PFSK-1 (cell line): Measurements from ENCODE around the gene CLK4.

ENCODE experiments used
- FOXP2 ChIP-seq: optimal IDR thresholded peaks from 2 replicates; pipeline ENCODE3; 2011; ENCODE audit warnings: borderline replicate concordance, control low read depth, inconsistent platforms; ENCODE audit not compliant: insufficient read depth; ENCODE audit errors: extremely low read length, extremely low read depth
- POLR2AphosphoS5 ChIP-seq: IDR thresholded peaks from 2 replicates; pipeline ENCODE4 v1.6.1; 2012; ENCODE audit warnings: low read depth, mild to moderate bottlenecking, control low read depth, low read length, moderate library complexity
- TAF1 ChIP-seq: IDR thresholded peaks from 2 replicates; pipeline ENCODE4 v1.6.1; 2012; ENCODE audit warnings: low read length, control low read depth, borderline replicate concordance; ENCODE audit not compliant: insufficient read depth
- TF ChIP-seq, protein P1 (sequence below), 2 experiments: IDR thresholded peaks; 2 replicates each; pipeline versions ENCODE4 v1.6.1 to v1.8.0; 2011 to 2012; ENCODE audit warnings: low read depth in 2 of 2, low read length in 2 of 2, control low read depth in 1 of 2, inconsistent platforms in 1 of 2, mild to moderate bottlenecking in 1 of 2, moderate library complexity in 1 of 2; ENCODE audit not compliant: insufficient read depth in 1 of 2

DNA sequence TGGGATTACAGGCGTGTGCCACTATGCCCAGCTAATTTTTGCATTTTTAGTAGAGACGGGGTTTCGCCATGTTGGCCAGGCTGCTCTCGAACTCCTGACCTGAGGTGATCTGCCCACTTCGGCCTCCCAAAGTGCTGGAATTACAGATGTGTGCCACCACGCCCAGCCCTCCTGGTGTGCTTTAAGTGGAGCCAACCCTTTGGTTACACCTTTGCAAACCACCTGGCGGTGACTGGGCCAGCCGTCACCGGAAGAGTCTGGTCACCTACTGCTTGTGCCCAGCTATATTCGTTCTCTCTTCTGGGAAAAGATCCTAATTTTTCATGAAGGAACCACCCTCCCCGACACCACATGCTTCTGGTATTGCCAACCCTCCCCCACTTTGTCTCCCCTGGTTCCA, 72.5 kb downstream of the CLK4 start:
- TF ChIP-seq, protein P1, sequence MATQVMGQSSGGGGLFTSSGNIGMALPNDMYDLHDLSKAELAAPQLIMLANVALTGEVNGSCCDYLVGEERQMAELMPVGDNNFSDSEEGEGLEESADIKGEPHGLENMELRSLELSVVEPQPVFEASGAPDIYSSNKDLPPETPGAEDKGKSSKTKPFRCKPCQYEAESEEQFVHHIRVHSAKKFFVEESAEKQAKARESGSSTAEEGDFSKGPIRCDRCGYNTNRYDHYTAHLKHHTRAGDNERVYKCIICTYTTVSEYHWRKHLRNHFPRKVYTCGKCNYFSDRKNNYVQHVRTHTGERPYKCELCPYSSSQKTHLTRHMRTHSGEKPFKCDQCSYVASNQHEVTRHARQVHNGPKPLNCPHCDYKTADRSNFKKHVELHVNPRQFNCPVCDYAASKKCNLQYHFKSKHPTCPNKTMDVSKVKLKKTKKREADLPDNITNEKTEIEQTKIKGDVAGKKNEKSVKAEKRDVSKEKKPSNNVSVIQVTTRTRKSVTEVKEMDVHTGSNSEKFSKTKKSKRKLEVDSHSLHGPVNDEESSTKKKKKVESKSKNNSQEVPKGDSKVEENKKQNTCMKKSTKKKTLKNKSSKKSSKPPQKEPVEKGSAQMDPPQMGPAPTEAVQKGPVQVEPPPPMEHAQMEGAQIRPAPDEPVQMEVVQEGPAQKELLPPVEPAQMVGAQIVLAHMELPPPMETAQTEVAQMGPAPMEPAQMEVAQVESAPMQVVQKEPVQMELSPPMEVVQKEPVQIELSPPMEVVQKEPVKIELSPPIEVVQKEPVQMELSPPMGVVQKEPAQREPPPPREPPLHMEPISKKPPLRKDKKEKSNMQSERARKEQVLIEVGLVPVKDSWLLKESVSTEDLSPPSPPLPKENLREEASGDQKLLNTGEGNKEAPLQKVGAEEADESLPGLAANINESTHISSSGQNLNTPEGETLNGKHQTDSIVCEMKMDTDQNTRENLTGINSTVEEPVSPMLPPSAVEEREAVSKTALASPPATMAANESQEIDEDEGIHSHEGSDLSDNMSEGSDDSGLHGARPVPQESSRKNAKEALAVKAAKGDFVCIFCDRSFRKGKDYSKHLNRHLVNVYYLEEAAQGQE (IDR thresholded peaks at IDR 0.05; ENCODE audit: insufficient read depth in 1 of 2, low read depth in 2 of 2, low read length in 2 of 2): no peak
- TF ChIP-seq TAF1 (no peak), POLR2AphosphoS5 (no peak), FOXP2 (no peak)
